Neuronal stem cell (in vitro differentiated cells): ENCODE results near the gene SBNO2.
"Not testable (repeated sequence)": the region's sequence is repeated elsewhere in the genome, so short reads cannot be mapped to it uniquely, and the experiment has no call there.

Experiments
- DNase-seq: peaks from one replicate; pipeline ENCODE4 v3.0.0-alpha.2; 2013; ENCODE audit warnings: low spot score
- H2AFZ ChIP-seq: one replicate; pipeline ENCODE4 v1.6.1; 2013; ENCODE audit warnings: mild to moderate bottlenecking, low read length, inconsistent platforms
- H2AK5ac ChIP-seq: 2 replicates; pipeline ENCODE4 v1.6.1; 2013; ENCODE audit warnings: low read depth, mild to moderate bottlenecking, inconsistent platforms, low read length, moderate library complexity, mixed read lengths
- H2BK120ac ChIP-seq: 2 replicates; pipeline ENCODE4 v1.6.1; 2013; ENCODE audit warnings: low read depth, mild to moderate bottlenecking, inconsistent platforms, low read length, moderate library complexity, mixed read lengths
- H2BK12ac ChIP-seq: one replicate; pipeline ENCODE4 v1.6.1; 2013; ENCODE audit warnings: low read length, inconsistent platforms
- H2BK15ac ChIP-seq: 2 replicates; pipeline ENCODE4 v1.6.1; 2013; ENCODE audit warnings: mild to moderate bottlenecking, low read length, inconsistent platforms, mixed read lengths
- H2BK5ac ChIP-seq: one replicate; pipeline ENCODE4 v1.6.1; 2013; ENCODE audit warnings: inconsistent platforms, mild to moderate bottlenecking, low read length, moderate library complexity
- H3K14ac ChIP-seq: one replicate; pipeline ENCODE4 v1.6.1; 2013; ENCODE audit warnings: low read length, inconsistent platforms
- H3K18ac ChIP-seq: 2 replicates; pipeline ENCODE4 v1.6.1; 2013; ENCODE audit warnings: low read length, inconsistent platforms
- H3K23ac ChIP-seq: 2 replicates; pipeline ENCODE4 v1.6.1; 2013; ENCODE audit warnings: low read depth, mild to moderate bottlenecking, mixed read lengths, low read length, inconsistent platforms; ENCODE audit not compliant: poor library complexity
- H3K27ac ChIP-seq: replicated peaks from 3 replicates; pipeline ENCODE4 v1.5.1; 2013; ENCODE audit warnings: low read length, inconsistent platforms
- H3K27me3 ChIP-seq, 3 experiments: 2 replicates each; pipeline ENCODE4 v1.6.1; 2013; ENCODE audit warnings: low read length in 3 of 3, mild to moderate bottlenecking in 2 of 3, inconsistent platforms in 1 of 3, low read depth in 1 of 3, mixed read lengths in 1 of 3, moderate library complexity in 1 of 3; ENCODE audit not compliant: control insufficient read depth in 3 of 3, insufficient read depth in 3 of 3
- H3K36me3 ChIP-seq, 2 donors: replicated peaks in 1 of 2; 2 replicates each; pipeline ENCODE4 v1.6.1; 2013; ENCODE audit warnings: low read length in 2 of 2; ENCODE audit not compliant: control insufficient read depth in 2 of 2, insufficient read depth in 2 of 2
- H3K4ac ChIP-seq: 2 replicates; pipeline ENCODE4 v1.6.1; 2013; ENCODE audit warnings: inconsistent platforms, mild to moderate bottlenecking, low read length, moderate library complexity
- H3K4me1 ChIP-seq, 2 donors: 1 replicate in 1 of 2; 2 replicates in 1 of 2; pipeline ENCODE4 v1.6.1; 2013; ENCODE audit warnings: low read length in 2 of 2, low read depth in 1 of 2; ENCODE audit not compliant: control insufficient read depth in 2 of 2, insufficient read depth in 1 of 2
- H3K4me2 ChIP-seq: one replicate; pipeline ENCODE4 v1.6.1; 2013; ENCODE audit warnings: mild to moderate bottlenecking, low read length, inconsistent platforms; ENCODE audit not compliant: insufficient read depth, poor library complexity, severe bottlenecking
- H3K4me3 ChIP-seq, 2 donors: 2 replicates each; pipeline ENCODE4 v1.5.1; 2013; ENCODE audit warnings: low read length in 2 of 2, mild to moderate bottlenecking in 2 of 2, inconsistent platforms in 1 of 2, moderate library complexity in 1 of 2
- H3K79me1 ChIP-seq: one replicate; pipeline ENCODE4 v1.6.1; 2013; ENCODE audit warnings: low read depth, mild to moderate bottlenecking, inconsistent platforms, low read length, moderate library complexity
- H3K9ac ChIP-seq: one replicate; pipeline ENCODE4 v1.6.1; 2013; ENCODE audit warnings: mild to moderate bottlenecking, low read depth, low read length, inconsistent platforms; ENCODE audit not compliant: poor library complexity
- H3K9me3 ChIP-seq, 2 donors: replicated peaks in 1 of 2; 2 replicates each; pipeline versions ENCODE3 to v1.6.1; 2013; ENCODE audit warnings: low read length in 2 of 2, mild to moderate bottlenecking in 2 of 2, inconsistent platforms in 1 of 2, low read depth in 1 of 2, mixed read lengths in 1 of 2, moderate library complexity in 1 of 2; ENCODE audit not compliant: control insufficient read depth in 2 of 2, insufficient read depth in 1 of 2
- H4K8ac ChIP-seq: one replicate; pipeline ENCODE4 v1.6.1; 2013; ENCODE audit warnings: low read depth, mild to moderate bottlenecking, inconsistent platforms, low read length, moderate library complexity
- H4K91ac ChIP-seq: one replicate; pipeline ENCODE4 v1.6.1; 2013; ENCODE audit warnings: low read length, low read depth, mild to moderate bottlenecking, inconsistent platforms; ENCODE audit not compliant: poor library complexity
- WGBS, 2 donors: extraction: QIAGEN DNeasy Blood & Tissue Kit; methylation state at CpG; one replicate each; pipeline ENCODE4 v1.1.7; 2013; ENCODE audit warnings: missing lambda C conversion rate in 2 of 2, mixed read lengths in 1 of 2; ENCODE audit not compliant: insufficient read length in 2 of 2, insufficient replicate concordance in 1 of 2; ENCODE audit errors: extremely low coverage in 2 of 2; 5-methylcytosine and 5-hydroxymethylcytosine counted together

The SBNO2 gene

DNA sequence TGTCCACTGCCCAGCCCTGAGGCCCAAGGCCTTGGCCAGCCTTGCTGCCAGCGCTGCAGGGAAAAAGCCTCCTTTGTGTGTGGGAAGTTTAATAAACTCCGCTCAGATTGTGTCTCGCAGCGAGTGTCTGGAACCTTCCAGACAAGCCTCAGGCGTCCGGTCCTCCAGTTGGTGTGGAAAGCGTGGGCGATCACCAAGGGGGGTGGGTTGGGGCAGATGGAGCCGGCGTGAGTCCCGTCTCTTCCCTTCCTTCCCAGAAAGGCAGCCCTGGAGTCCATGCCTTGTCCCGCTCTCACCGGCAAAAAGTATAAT lies 36.1 kb upstream of the SBNO2 start:
- Histone ChIP-seq H3K27me3 (no peaks in the 10 kb centered on the region), H3K4me1 (peaks cover 22 to 23% of the 10 kb centered on the region in 2 donors), H2BK15ac (no peak overlapping the region), H3K36me3 (peaks cover 9 to 61% of the 10 kb centered on the region in 2 donors), H2AFZ (no peak overlapping the region), H3K4ac (no peak overlapping the region), H3K27ac (no peak overlapping the region), H4K91ac (no peak overlapping the region), H3K14ac (no peak overlapping the region), H2BK120ac (no peak overlapping the region), H3K9me3 (peaks cover 0 to 2% of the 10 kb centered on the region in 2 donors), H3K4me2 (no peak overlapping the region), H2BK5ac (peak overlapping the region; percentile 72), H3K23ac (no peak overlapping the region), H4K8ac (no peak overlapping the region), H2BK12ac (no peak overlapping the region), H3K4me3 (no peak overlapping the region), H3K9ac (no peak overlapping the region), H3K18ac (no peak overlapping the region), H2AK5ac (no peak overlapping the region), H3K79me1 (peaks cover 52% of the 10 kb centered on the region)
- WGBS, 2 donors, result no CpG with 5 or more reads among the region's 13 CpGs
- no peak for DNase-seq

GRCh38 chr19:1208830-1209229 lies 34.8 kb upstream of the SBNO2 start:
- not testable (repeated sequence) for H3K4me3 ChIP-seq, H3K4ac ChIP-seq, H4K8ac ChIP-seq, H2BK15ac ChIP-seq, H2BK5ac ChIP-seq, H3K18ac ChIP-seq, H3K23ac ChIP-seq, H4K91ac ChIP-seq, H2AK5ac ChIP-seq, H2BK120ac ChIP-seq, H2AFZ ChIP-seq, H3K27me3 ChIP-seq, H3K14ac ChIP-seq, H2BK12ac ChIP-seq, H3K9ac ChIP-seq, H3K4me2 ChIP-seq, DNase-seq, H3K9me3 ChIP-seq, H3K27ac ChIP-seq
- WGBS, 2 donors, result no CpG with 5 or more reads among the region's 10 CpGs
- H3K79me1 ChIP-seq, result peaks cover 41% of the 10 kb centered on the region
- H3K4me1 ChIP-seq, result peaks cover 18% of the 10 kb centered on the region in 2 donors
- H3K36me3 ChIP-seq, result peaks cover 9 to 56% of the 10 kb centered on the region in 2 donors

- peak overlapping the region; percentile 63 for H3K14ac ChIP-seq
- no peak overlapping the region for H3K27ac ChIP-seq
- H3K9me3 ChIP-seq, result no peaks in the 10 kb centered on the region
- H3K23ac ChIP-seq, result peak overlapping the region; percentile 87
- H3K18ac ChIP-seq, result peak overlapping the region; percentile 8
- peak overlapping the region; percentile 97 for H3K9ac ChIP-seq
- no peak overlapping the region for H2AFZ ChIP-seq
- WGBS, 2 donors, result no CpG with 5 or more reads among the region's 38 CpGs
- peak overlapping the region; percentile 58 for H2AK5ac ChIP-seq
- H3K4ac ChIP-seq, result no peak overlapping the region
- no peak overlapping the region for H2BK12ac ChIP-seq
- peaks cover 13 to 18% of the 10 kb centered on the region in 2 donors for H3K4me1 ChIP-seq
- H3K27me3 ChIP-seq, result no peaks in the 10 kb centered on the region
- H3K4me3 ChIP-seq, result peak overlapping the region; percentile 66 to 98
- H4K91ac ChIP-seq, result no peak overlapping the region
- peaks cover 7 to 44% of the 10 kb centered on the region in 2 donors for H3K36me3 ChIP-seq
- H3K79me1 ChIP-seq, result peaks cover 36% of the 10 kb centered on the region
- H2BK5ac ChIP-seq, result peak overlapping the region; percentile 11
- peak overlapping the region; percentile 72 for H4K8ac ChIP-seq
- peak overlapping the region; percentile 93 for H3K4me2 ChIP-seq
- H2BK15ac ChIP-seq, result no peak overlapping the region
- H2BK120ac ChIP-seq, result peak overlapping the region; percentile 52
- DNase-seq, result no peak
Measured at GRCh38 chr19:1206864-1207450, 32.9 kb upstream of the SBNO2 start.

- peaks cover 13 to 18% of the 10 kb centered on the region in 2 donors for H3K4me1 ChIP-seq
- peak overlapping the region; percentile 93 for H3K4me2 ChIP-seq
- no peak overlapping the region for H3K14ac ChIP-seq
- no peak overlapping the region for H2AFZ ChIP-seq
- H3K4me3 ChIP-seq, result peak overlapping the region; percentile 66 to 98
- H2BK5ac ChIP-seq, result peak overlapping the region; percentile 11
- peak overlapping the region; percentile 87 for H3K23ac ChIP-seq
- H3K27me3 ChIP-seq, result no peaks in the 10 kb centered on the region
- no peak overlapping the region for H2BK15ac ChIP-seq
- H3K9ac ChIP-seq, result peak overlapping the region; percentile 97
- peak overlapping the region; percentile 52 for H2BK120ac ChIP-seq
- H4K91ac ChIP-seq, result no peak overlapping the region
- WGBS, 2 donors, result no CpG with 5 or more reads among the region's 78 CpGs
- DNase-seq, result no peak
- H3K4ac ChIP-seq, result no peak overlapping the region
- no peak overlapping the region for H2BK12ac ChIP-seq
- H3K79me1 ChIP-seq, result peaks cover 31% of the 10 kb centered on the region
- no peaks in the 10 kb centered on the region for H3K9me3 ChIP-seq
- H3K18ac ChIP-seq, result peak overlapping the region; percentile 71
- peak overlapping the region; percentile 58 for H2AK5ac ChIP-seq
- no peak overlapping the region for H4K8ac ChIP-seq
- H3K27ac ChIP-seq, result no peak overlapping the region
- H3K36me3 ChIP-seq, result peaks cover 7 to 37% of the 10 kb centered on the region in 2 donors
Measured at GRCh38 chr19:1206150-1206863, 32.2 kb upstream of the SBNO2 start.
